Measurements from ENCODE around the gene CACNA2D3. TPM values are rescaled to one million over a fixed set of nuclear protein-coding genes. Genes with fewer than 3 reads are reported as not detected.

Gene CACNA2D3
- total and polyA plus RNA-seq, 2 experiments from 2014 or later = 0.30 to 0.43 TPM

DNA sequence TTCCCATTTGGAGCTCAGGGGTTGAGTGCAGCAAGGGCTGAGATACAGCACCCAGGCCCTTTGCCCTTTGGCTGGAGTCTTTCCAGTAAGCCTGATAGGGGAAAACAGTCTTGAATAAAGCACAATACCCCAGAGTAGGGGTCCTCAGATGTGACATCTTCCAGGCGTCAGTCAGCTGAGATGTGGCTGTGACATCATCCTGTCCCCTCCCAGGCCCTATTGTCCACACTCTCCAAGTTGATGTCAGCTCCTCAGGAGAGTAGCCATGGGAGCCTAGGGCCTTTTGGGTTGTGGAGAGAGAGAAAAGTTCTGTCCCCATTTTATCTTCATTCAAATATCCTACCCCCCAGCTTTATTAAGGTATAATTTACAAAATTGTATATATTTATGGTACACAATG is 92.5 kb downstream of the CACNA2D3 start:
- in situ Hi-C loops (cut with MboI) = no loop called here
- H3K9me3 ChIP-seq (ENCODE audit: low read depth) = no peaks in the 10 kb centered on the region
- H3K27me3 ChIP-seq (replicated peaks; ENCODE audit: insufficient read depth) = no peaks in the 10 kb centered on the region
- H3K4me3 ChIP-seq = no peak overlapping the region
- H3K4me2 ChIP-seq (ENCODE audit: unreplicated experiment) = no peak overlapping the region
- no peaks in the 10 kb centered on the region for H3K9me2 ChIP-seq (ENCODE audit: insufficient read depth)
- no peaks in the 10 kb centered on the region for H3F3A ChIP-seq (ENCODE audit: insufficient read depth)
- 40 to 53% methylated on average over 1 of the region's 1 CpG for WGBS, 2 experiments (ENCODE audit: low coverage in 1 of 2, low lambda C conversion rate in 2 of 2, missing lambda C conversion rate in 2 of 2)
- DNase-seq = no peak
- H4K20me1 ChIP-seq (ENCODE audit: insufficient read depth) = no peaks in the 10 kb centered on the region
- TF ChIP-seq EZH2phosphoT487 (IDR thresholded peaks at IDR 0.05; ENCODE audit: insufficient read depth, low read depth) (no peak), EZH2 (IDR thresholded peaks at IDR 0.05; ENCODE audit: insufficient read depth, poor library complexity, severe bottlenecking) (no peak)
- H3K4me1 ChIP-seq (ENCODE audit: insufficient read depth) = no peaks in the 10 kb centered on the region
- no peaks in the 10 kb centered on the region for H3K36me3 ChIP-seq (ENCODE audit: low read depth)
- no peak overlapping the region for H3K27ac ChIP-seq
- no peak overlapping the region for H2AFZ ChIP-seq
- H3K9ac ChIP-seq = no peak overlapping the region
- H3K79me2 ChIP-seq (ENCODE audit: insufficient read depth) = no peaks in the 10 kb centered on the region

- in situ Hi-C loops (cut with MboI) = no loop called here
- no peaks in the 10 kb centered on the region for H3K4me1 ChIP-seq (ENCODE audit: insufficient read depth)
- no peak overlapping the region for H3K9ac ChIP-seq
- no peaks in the 10 kb centered on the region for H3K9me2 ChIP-seq (ENCODE audit: insufficient read depth)
- DNase-seq = no peak
- no peaks in the 10 kb centered on the region for H3K27me3 ChIP-seq (replicated peaks; ENCODE audit: insufficient read depth)
- no peak overlapping the region for H3K27ac ChIP-seq
- WGBS, 2 experiments (ENCODE audit: low coverage in 1 of 2, low lambda C conversion rate in 2 of 2, missing lambda C conversion rate in 2 of 2) = 35 to 38% methylated on average over 5 of the region's 5 CpGs
- H3K9me3 ChIP-seq (ENCODE audit: low read depth) = no peaks in the 10 kb centered on the region
- no peaks in the 10 kb centered on the region for H3K79me2 ChIP-seq (ENCODE audit: insufficient read depth)
- TF ChIP-seq EZH2 (IDR thresholded peaks at IDR 0.05; ENCODE audit: insufficient read depth, poor library complexity, severe bottlenecking) = no peak
- no peak overlapping the region for H3K4me3 ChIP-seq
- H4K20me1 ChIP-seq (ENCODE audit: insufficient read depth) = no peaks in the 10 kb centered on the region
- no peak overlapping the region for H2AFZ ChIP-seq
- H3K4me2 ChIP-seq (ENCODE audit: unreplicated experiment) = no peak overlapping the region
- H3K36me3 ChIP-seq (ENCODE audit: low read depth) = no peaks in the 10 kb centered on the region
- no peaks in the 10 kb centered on the region for H3F3A ChIP-seq (ENCODE audit: insufficient read depth)
Measured at GRCh38 chr3:54215521-54215920, 93.2 kb downstream of the CACNA2D3 start.

- Histone ChIP-seq H3K4me3 (no peak overlapping the region), H2AFZ (no peak overlapping the region), H4K20me1 (ENCODE audit: insufficient read depth) (no peaks in the 10 kb centered on the region), H3K9me3 (ENCODE audit: low read depth) (no peaks in the 10 kb centered on the region), H3K36me3 (ENCODE audit: low read depth) (no peaks in the 10 kb centered on the region), H3F3A (ENCODE audit: insufficient read depth) (no peaks in the 10 kb centered on the region), H3K79me2 (ENCODE audit: insufficient read depth) (no peaks in the 10 kb centered on the region), H3K4me1 (ENCODE audit: insufficient read depth) (no peaks in the 10 kb centered on the region), H3K4me2 (ENCODE audit: unreplicated experiment) (no peak overlapping the region), H3K9ac (no peak overlapping the region), H3K9me2 (ENCODE audit: insufficient read depth) (no peaks in the 10 kb centered on the region), H3K27me3 (replicated peaks; ENCODE audit: insufficient read depth) (no peaks in the 10 kb centered on the region), H3K27ac (no peak overlapping the region)
- no peak for TF ChIP-seq EZH2phosphoT487 (IDR thresholded peaks at IDR 0.05; ENCODE audit: insufficient read depth, low read depth)
- no peak for TF ChIP-seq EZH2 (IDR thresholded peaks at IDR 0.05; ENCODE audit: insufficient read depth, poor library complexity, severe bottlenecking)
- no peak for DNase-seq
- WGBS, 2 experiments (ENCODE audit: low coverage in 1 of 2, low lambda C conversion rate in 2 of 2, missing lambda C conversion rate in 2 of 2) = 16 to 31% methylated on average over 5 of the region's 5 CpGs
- in situ Hi-C loops (cut with MboI) = no loop called here
Measured at GRCh38 chr3:54217828-54218227, 95.5 kb downstream of the CACNA2D3 start.

DNA sequence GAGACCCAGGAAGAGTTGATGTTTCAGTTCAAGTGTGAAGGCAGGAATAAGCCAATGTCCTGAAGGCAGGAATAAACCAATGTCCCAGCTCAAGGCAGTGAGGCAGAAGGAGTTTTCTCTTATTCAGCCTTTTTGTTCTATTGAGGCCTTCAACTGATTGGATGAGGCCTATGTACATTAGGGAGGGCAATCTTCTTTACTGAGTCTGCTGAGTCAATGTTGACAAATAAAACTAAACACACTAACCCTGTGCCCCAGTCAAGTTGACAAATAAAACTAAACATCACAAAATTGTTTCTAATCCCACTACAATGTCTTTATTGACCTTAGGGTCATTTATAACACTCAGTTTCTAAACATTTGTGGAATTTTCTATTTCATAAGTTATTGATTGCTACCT is 100.0 kb downstream of the CACNA2D3 start:
- Histone ChIP-seq H4K20me1 (ENCODE audit: insufficient read depth) (no peaks in the 10 kb centered on the region), H3F3A (ENCODE audit: insufficient read depth) (no peaks in the 10 kb centered on the region), H3K9me2 (ENCODE audit: insufficient read depth) (no peaks in the 10 kb centered on the region), H3K4me3 (no peak overlapping the region), H3K4me1 (ENCODE audit: insufficient read depth) (no peaks in the 10 kb centered on the region), H3K36me3 (ENCODE audit: low read depth) (no peaks in the 10 kb centered on the region), H3K27me3 (replicated peaks; ENCODE audit: insufficient read depth) (no peaks in the 10 kb centered on the region), H3K9me3 (ENCODE audit: low read depth) (no peaks in the 10 kb centered on the region), H3K9ac (no peak overlapping the region), H3K27ac (no peak overlapping the region), H2AFZ (no peak overlapping the region), H3K4me2 (ENCODE audit: unreplicated experiment) (no peak overlapping the region), H3K79me2 (ENCODE audit: insufficient read depth) (no peaks in the 10 kb centered on the region)
- DNase-seq = no peak
- TF ChIP-seq EZH2phosphoT487 (IDR thresholded peaks at IDR 0.05; ENCODE audit: insufficient read depth, low read depth) (no peak), EZH2 (IDR thresholded peaks at IDR 0.05; ENCODE audit: insufficient read depth, poor library complexity, severe bottlenecking) (no peak)
- in situ Hi-C loops (cut with MboI) = no loop called here

- WGBS, 2 experiments (ENCODE audit: low coverage in 1 of 2, low lambda C conversion rate in 2 of 2, missing lambda C conversion rate in 2 of 2) = 29 to 30% methylated on average over 3 of the region's 3 CpGs
- no peak for DNase-seq
Measured at GRCh38 chr3:54223063-54223462, 100.7 kb downstream of the CACNA2D3 start.

More at GRCh38 chr3:54223063-54223462, 100.7 kb downstream of the CACNA2D3 start:
- H2AFZ ChIP-seq = no peak overlapping the region
- no peaks in the 10 kb centered on the region for H3F3A ChIP-seq (ENCODE audit: insufficient read depth)
- in situ Hi-C loops (cut with MboI) = no loop called here
- H3K9ac ChIP-seq = no peak overlapping the region
- H3K79me2 ChIP-seq (ENCODE audit: insufficient read depth) = no peaks in the 10 kb centered on the region
- no peaks in the 10 kb centered on the region for H4K20me1 ChIP-seq (ENCODE audit: insufficient read depth)
- no peak overlapping the region for H3K4me3 ChIP-seq
- H3K9me2 ChIP-seq (ENCODE audit: insufficient read depth) = no peaks in the 10 kb centered on the region
- H3K27ac ChIP-seq = no peak overlapping the region
- no peak for TF ChIP-seq EZH2phosphoT487 (IDR thresholded peaks at IDR 0.05; ENCODE audit: insufficient read depth, low read depth)
- TF ChIP-seq EZH2 (IDR thresholded peaks at IDR 0.05; ENCODE audit: insufficient read depth, poor library complexity, severe bottlenecking) = no peak
- H3K4me2 ChIP-seq (ENCODE audit: unreplicated experiment) = no peak overlapping the region
- H3K36me3 ChIP-seq (ENCODE audit: low read depth) = no peaks in the 10 kb centered on the region
- H3K9me3 ChIP-seq (ENCODE audit: low read depth) = no peaks in the 10 kb centered on the region
- no peaks in the 10 kb centered on the region for H3K27me3 ChIP-seq (replicated peaks; ENCODE audit: insufficient read depth)
- H3K4me1 ChIP-seq (ENCODE audit: insufficient read depth) = no peaks in the 10 kb centered on the region
